ENCODE data around the gene NFATC3.

Gene NFATC3

DNA sequence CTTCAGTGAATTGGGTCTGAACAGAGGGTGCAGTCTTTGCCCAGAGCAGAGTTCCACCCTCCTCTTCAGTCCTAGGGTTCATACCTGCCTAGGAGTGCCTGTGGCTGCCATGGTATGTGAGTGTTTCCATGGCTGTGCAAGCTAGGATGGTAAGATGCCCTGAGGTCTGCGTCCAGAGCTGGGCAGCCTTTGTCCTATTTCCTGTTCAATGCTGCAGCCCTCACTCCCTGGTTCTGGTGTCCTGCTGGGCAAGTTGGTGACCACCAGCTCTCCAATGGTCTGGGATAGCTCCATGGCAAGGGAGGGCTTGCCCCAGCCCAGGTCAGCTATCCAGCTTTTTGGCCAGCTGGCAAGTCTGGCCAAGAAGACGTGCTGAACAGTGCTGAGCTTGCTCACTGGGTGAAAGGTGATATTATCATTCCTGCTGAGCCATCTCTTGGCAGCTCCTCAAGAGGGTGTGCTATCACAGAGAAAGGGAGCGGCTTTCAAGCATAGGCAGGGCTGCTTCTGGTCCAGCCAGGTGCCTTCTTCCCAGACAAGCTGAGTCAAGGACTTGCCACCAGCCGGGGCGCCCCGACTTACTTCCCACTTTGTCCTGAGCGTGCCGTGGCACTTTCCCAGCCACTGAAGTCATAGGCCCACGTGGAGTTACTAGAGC is 13.0 kb upstream of the NFATC3 start:
- TF ChIP-seq, protein P1, sequence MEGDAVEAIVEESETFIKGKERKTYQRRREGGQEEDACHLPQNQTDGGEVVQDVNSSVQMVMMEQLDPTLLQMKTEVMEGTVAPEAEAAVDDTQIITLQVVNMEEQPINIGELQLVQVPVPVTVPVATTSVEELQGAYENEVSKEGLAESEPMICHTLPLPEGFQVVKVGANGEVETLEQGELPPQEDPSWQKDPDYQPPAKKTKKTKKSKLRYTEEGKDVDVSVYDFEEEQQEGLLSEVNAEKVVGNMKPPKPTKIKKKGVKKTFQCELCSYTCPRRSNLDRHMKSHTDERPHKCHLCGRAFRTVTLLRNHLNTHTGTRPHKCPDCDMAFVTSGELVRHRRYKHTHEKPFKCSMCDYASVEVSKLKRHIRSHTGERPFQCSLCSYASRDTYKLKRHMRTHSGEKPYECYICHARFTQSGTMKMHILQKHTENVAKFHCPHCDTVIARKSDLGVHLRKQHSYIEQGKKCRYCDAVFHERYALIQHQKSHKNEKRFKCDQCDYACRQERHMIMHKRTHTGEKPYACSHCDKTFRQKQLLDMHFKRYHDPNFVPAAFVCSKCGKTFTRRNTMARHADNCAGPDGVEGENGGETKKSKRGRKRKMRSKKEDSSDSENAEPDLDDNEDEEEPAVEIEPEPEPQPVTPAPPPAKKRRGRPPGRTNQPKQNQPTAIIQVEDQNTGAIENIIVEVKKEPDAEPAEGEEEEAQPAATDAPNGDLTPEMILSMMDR (conservative IDR thresholded peaks at IDR 0.05; ENCODE audit: low read depth, low read length): peak; percentile 4
- DNase-seq (ENCODE audit: low read depth): peak; percentile 89
- no peak overlapping the region for H3K4me3 ChIP-seq (ENCODE audit: low read depth, low read length)

DNA sequence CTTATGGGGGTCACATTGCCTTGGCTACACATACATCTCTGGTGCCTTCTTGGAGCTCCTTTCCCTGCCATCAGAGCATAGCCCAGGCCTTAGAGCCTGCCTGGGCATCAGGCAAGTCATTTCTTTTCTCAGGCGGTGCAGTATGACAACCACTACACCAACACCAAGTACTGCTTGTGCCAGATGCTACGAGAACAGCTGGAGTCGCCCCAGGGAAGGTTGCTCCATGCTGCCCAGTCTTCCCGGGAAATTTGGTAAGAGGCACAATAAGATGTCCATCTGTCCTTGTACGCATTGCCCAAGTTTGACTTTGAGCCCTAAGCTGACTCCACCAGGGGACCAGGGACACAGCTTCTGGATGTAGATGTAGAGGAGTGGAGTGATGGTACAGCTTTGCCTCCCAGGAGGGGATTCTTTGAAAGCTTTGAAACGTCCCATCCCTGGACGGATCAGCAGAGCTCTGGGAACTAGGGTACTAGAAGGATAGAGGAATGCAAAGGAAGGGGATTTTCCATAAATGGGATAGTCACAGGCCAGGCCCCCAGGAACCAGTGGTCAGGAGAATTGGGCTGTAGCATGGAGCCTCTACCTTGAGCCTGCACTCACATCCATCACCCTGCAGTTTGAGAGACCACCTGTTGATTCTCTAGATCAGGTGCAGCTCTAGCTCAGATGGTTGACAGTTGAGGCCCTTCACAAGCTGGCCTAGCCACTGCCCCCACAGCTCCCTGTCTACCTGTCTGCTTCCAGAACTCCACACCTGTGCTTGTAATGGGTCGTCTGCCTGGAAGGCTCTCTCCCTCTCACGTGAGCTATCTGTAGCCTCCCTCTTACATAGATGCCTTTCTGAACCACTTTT is 11.0 kb upstream of the NFATC3 start:
- DNase-seq (ENCODE audit: low read depth): no peak
- H3K4me3 ChIP-seq (ENCODE audit: low read depth, low read length): no peak overlapping the region
- TF ChIP-seq, protein P1 (conservative IDR thresholded peaks at IDR 0.05; ENCODE audit: low read depth, low read length): no peak

DNA sequence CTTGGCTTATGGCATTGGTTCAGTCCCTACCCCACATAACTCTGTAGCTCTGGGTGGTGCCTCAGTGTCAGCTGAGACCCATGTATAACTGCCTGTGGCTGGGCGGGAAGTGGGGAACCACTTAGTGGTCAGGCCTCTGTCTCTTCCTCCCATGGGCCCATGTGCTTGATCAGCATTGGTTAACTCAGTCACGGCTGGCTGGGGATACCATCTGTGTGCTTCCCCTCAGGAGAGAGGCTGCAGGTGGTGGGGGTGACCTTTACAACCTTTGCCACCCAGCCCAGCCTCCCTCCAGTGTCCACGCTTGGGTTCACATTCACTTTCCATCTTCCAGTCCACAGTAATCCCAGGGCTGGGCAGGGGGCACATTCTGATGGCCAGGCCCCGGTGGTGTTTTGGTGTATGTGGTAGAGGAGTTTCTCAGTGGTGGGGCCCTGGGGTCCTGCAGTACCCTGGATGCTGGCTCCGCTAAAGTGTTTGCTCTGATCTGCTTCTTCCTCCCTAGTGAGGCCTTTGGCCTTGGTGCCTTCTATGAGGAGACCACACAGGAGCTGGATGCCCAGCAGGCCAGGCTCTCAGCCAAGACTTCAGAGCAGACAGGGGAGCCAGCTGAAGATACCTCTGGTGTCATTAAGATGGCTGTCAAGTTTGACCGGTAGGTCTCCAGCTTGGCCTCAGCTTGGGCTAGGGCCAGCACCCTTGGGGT is 10.2 kb upstream of the NFATC3 start:
- H3K4me3 ChIP-seq (ENCODE audit: low read depth, low read length): no peak overlapping the region
- TF ChIP-seq, protein P1 (conservative IDR thresholded peaks at IDR 0.05; ENCODE audit: low read depth, low read length): no peak
- no peak for DNase-seq (ENCODE audit: low read depth)

DNA sequence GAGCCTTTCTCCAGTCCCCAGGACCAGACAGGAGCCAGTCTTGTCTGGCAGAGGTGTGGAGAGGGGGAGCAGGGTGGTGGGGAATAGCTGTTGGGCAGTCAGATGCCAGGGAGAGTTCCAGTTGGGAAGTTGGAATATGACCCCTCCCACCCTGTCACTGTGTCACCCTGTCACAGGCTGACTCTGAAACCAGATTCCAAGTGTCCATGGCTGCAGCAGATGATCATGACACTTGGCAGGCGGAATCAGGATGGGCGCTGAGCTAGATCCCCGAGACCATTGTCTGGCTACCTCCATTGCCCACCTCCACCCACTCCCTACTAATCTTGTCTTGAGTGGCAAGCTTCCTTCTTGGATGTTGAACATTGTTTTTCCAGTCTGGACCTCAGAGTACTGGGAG is 9.2 kb upstream of the NFATC3 start:
- TF ChIP-seq, protein P1 (conservative IDR thresholded peaks at IDR 0.05; ENCODE audit: low read depth, low read length): no peak
- no peak for DNase-seq (ENCODE audit: low read depth)
- H3K4me3 ChIP-seq (ENCODE audit: low read depth, low read length): no peak overlapping the region

DNA sequence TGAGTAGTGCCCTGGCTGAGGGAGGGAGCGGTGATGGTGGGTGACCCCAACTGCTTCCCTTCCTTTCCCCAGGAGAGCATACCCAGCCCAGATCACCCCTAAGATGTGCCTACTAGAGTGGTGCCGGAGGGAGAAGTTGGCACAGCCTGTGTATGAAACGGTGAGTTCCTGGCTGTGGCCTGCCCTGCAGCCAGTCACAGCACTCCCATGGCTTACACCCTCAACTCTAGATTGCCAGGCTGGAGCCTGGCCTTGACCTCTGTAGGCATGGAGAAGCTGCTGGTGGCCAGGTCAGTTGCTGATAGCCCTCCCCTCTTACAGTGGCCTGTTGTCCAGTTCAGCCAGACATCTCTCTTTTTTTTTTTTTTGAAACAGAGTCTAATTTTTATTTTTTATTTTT is 8.6 kb upstream of the NFATC3 start:
- TF ChIP-seq, protein P1 (conservative IDR thresholded peaks at IDR 0.05; ENCODE audit: low read depth, low read length): no peak
- no peak overlapping the region for H3K4me3 ChIP-seq (ENCODE audit: low read depth, low read length)
- DNase-seq (ENCODE audit: low read depth): no peak

DNA sequence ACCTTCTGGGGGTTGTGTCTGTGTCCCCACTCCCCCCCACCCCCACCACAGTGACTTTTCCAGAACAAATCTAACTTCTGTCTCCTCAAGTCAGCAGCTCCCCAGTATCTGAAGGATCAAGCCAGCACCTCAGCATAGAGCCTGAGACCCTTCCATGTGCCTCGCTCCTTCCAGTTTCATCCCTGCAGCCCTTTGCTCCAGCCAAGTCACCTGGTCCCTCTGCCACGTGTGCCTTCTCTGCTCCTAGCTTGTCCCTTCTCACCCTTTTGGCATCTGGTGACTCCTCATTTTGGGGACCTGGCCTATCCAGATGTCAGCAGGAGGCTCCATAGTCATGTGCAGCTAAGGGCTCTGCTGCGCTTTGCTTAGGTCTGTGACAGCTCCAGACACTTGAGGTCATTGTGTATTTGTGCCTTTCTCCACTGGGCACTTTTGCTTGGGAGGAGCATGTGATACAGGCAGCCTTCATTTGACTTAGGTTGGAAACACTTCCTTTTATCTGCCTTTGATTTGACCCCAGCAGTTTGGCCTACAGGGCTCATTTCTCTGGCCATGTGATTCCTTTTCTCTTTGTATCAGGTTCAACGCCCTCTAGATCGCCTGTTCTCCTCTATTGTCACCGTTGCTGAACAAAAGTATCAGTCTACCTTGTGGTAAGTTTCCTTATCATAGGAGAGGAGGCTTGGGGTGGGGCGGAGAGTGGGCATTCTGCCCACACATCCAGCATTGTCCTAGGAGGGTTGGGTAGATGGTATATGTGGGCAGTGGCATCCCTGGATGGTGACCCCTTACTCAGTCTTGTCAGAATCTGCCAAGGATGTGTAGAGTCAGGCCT is 7.1 kb upstream of the NFATC3 start:
- no peak for DNase-seq (ENCODE audit: low read depth)
- TF ChIP-seq, protein P1 (conservative IDR thresholded peaks at IDR 0.05; ENCODE audit: low read depth, low read length): no peak
- H3K4me3 ChIP-seq (ENCODE audit: low read depth, low read length): no peak overlapping the region
